HG03442 (cell line): ENCODE results near the gene VPS13D.
"Not testable (repeated sequence)": the region's sequence is repeated elsewhere in the genome, so short reads cannot be mapped to it uniquely, and the experiment has no call there.

Experiments used
- ATAC-seq: cut with Tn5 transposase; IDR thresholded peaks from one replicate; pipeline ENCODE4 v1.9.1; 2021; ENCODE audit warnings: mild to moderate bottlenecking, moderate library complexity; ENCODE audit not compliant: unreplicated experiment

VPS13D gene

DNA sequence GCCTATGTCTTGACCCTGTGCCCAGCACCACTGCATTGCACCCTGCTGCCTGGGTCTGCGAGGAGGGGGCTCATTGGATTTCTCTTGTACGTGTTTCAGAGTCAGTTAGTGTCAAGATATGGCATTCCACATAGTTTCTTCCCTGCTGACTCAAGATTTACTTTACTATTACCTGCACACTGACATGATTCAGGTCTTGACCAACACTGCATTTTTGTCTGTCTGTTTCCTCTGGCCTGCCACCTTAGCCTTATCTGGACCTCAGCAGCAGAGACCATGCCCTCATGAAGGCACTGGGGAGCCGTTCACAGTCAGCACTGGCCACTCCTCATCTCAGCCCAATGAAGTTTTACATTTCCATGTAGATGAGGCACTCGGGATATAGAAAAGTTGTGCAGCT lies 232.8 kb downstream of the VPS13D start:
- no peak for ATAC-seq

DNA sequence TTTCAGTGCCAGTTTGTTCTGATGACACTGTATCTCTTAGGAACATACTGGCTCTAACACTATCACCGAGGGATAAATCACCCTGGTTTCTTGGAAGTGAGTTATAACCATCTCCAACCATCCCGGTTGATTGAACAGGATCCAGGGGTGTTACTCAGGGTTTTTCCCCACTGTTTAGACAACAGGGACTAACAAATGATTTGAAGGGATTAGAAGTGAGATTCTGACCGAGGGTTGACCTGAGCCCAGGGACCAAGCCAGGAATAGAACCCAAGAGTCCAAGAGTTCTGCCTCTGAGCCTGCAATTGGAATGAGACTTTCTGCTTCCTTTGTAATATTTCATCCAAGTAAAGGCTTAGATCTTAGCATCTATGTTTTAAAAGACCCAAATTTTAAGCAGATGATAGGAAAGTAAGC lies 234.2 kb downstream of the VPS13D start:
- ATAC-seq, result no peak

- ATAC-seq, result no peak
These were observed 234.8 kb downstream of the VPS13D start for GRCh38 chr1:12464598-12465056.

DNA sequence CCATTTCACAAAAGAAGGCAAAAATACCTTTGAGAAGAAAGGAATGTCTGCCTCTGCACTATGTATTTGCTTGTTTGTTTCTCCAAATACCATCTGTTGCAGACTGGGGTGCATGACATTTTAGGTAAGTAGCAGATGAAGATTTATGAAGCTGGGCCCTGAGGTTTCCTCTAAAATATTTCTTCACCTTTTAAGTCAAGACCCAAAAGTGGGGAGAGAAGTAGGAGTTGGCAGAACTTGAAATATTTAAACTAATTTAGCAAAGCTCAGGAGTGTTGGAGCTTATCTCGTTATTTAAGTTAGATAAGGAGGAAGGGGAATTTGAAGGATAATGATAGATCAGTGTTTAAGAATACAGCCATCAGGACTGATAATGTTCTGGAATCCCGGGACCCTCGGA lies 235.3 kb downstream of the VPS13D start:
- no peak for ATAC-seq

GRCh38 chr1:12466816-12467215 lies 237.0 kb downstream of the VPS13D start:
- no peak for ATAC-seq

DNA sequence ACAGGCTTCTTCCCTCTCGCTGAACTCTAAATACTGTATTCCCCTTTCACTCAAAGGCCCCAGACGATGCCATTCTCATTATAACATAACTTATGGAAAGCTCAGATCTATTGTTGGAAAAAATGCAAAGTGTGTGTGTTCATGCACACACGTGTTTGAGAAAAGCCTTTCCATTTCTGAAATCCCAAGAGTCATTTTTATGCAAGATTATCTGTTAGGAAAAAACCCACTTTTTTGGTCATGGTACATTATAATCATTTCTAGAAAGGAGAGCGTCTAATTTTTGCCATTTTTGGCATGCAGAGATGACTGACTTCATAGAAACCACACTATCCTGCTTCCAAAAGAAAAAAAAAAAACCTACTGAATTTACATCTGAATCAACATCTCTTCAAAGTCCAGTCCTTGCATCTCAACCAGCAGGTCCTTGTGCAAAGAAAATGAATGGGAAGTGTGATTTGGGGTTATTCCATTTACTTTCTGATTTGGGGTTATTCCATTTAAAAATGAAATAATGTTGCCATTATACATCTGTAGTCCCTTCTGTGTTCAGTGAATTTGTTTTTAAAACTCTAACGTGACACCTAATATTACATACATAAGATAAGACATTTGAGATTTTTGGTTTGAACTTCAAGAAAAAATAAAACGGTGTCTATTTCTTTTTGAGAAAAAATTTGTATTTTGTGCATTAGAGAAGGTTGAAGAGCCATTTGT lies 237.9 kb downstream of the VPS13D start:
- no peak for ATAC-seq

DNA sequence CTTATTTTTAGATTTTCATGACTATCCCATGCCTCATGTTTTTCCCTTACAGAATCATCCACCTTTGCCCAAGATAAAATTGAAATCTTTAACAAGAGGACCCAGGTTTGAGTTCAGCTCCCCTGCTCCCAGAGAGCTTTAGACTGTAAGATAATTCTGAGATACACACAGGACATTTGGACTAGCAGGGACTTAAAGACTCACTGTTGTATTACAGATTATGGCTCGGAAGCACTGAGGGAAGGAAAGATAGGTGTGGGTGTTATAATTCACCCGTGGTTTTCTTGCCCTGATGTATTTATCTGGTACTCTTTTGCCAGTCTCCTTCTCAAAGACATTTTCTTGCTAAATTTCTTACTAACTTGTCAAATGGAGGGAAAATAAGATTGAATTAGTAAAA lies 238.5 kb downstream of the VPS13D start:
- no peak for ATAC-seq

DNA sequence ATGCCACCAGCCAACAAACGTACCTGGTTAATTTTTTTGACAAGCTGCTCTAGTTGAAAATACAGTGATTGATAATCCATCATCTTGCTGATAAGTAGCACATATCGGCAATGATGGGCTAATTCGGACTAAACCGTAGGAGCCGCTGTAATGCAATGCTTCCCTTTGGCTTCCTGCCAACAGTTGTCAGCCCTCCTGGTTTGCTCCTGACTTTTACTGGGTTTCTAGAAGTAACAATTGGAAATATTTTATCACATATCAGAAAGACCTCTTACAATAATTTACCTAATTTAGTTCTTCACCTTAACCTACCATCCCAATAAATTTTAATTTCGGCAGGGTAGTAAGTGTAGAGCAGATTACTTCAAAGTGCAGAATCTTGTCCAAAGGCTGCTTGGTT lies 239.7 kb downstream of the VPS13D start:
- ATAC-seq, result no peak

- no peak for ATAC-seq
These were observed 240.2 kb downstream of the VPS13D start for GRCh38 chr1:12469990-12470389.

- ATAC-seq, result not testable (repeated sequence)
These were observed 241.1 kb downstream of the VPS13D start for GRCh38 chr1:12470916-12471315.

- no peak for ATAC-seq
These were observed 242.4 kb downstream of the VPS13D start for GRCh38 chr1:12472156-12472797.

DNA sequence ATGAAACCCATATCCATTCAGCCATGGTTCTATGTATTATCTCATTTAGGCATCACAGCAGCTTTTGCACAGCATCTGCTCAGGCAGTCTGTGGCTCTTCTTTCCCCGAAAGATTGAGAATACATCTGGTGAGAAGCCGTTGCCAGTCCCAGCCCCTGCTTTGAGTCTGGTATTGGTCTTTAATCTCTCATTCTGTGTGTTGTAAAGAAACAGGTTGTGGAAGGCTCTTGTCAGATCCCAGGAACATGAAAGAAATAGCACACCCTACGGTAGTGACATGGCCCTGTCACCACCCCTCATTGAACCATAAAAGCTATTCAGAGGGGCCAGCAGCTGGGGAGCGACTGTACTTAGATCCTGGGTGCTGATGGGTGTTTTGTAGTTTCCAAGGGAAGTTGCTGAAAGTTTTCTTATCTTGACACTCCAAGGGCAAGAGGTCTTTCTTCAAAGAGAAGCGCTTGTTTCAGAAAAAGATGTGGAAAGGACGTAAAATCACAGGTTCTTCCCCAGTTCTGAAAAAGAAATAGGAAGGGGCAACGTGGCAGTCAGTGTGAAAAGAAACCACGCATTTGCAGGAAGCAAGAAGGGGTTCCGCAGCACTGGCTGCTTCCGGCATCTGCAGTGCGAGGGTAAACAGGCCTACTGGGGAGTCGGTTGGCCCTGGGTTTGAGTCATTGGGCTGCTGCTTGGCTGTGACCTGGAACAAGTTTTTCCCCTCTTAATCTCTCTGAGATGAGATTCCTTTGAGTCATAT lies 243.1 kb downstream of the VPS13D start:
- ATAC-seq, result no peak

GRCh38 chr1:12473596-12474362 lies 243.9 kb downstream of the VPS13D start:
- no peak for ATAC-seq

DNA sequence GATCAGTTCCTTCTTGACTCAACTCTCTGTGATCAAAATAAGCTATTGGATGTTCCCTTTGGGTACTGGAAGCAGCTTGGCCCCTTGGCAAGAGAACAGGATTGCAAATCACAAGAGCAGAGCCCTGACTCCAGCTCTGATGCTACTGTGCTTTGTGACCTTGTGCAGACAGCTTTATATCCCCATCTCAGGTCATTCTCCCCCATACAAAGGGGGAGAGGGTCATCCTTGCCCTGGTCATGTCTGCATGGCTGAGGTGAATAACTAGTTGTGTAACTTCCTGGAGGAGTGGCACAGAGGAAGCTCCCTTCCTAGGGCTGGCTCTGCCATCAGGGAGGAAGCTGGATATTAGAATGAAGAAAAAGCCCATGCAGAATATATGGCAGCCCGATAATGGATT lies 245.3 kb downstream of the VPS13D start:
- no peak for ATAC-seq

GRCh38 chr1:12475530-12475934 lies 245.7 kb downstream of the VPS13D start:
- no peak for ATAC-seq

DNA sequence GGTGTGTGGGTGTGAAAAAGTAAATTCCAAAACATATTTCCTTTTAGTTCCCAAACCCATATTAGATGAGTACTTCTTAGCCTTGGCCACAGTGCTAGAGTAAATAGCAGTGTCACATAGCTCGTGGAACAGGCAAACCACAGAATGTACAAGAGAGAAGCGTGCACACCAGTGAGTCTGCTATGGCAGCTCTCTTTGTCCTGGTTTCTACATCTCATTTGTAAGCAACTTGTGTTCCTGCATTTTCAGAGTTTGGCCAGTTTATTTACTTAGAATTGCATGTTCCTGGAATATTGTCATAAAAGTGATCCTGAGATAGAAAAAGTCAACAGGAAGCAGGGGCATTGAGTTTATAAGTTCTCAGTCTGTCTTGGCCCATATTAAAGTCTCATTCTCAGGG lies 246.1 kb downstream of the VPS13D start:
- ATAC-seq, result no peak

GRCh38 chr1:12477314-12477713 lies 247.5 kb downstream of the VPS13D start:
- ATAC-seq, result no peak

DNA sequence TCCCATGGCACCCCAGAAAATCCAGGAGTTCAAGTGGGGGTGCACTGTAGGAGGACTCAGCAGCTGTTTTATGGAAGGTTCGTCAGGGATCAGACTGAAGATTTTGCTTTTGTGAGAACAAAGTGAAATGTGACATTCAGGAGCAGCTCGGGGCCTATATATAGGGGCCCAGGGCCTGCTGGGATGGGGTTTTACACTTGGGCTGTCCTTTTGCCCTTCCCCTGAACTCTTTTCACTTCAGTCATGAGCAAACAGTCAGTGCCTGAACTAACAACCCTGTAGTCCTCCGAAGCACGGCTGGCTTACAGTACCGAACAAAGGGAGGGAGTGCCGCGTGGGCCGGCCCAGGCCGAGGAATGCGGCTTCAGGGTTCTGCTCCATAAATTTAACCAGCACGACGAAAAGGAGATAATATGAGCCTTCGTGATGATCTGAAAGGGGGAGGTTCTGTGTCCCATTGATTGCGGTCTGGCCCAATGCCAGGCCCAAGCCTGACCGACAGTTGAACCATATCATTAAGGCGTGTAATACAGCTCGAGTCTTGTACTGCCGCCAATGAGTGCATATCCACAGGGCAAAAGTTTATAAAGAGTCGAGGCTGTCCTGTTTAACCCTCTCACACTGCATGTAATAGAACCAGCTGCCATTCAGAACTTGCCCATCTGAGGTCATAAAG lies 248.2 kb downstream of the VPS13D start:
- no peak for ATAC-seq

- no peak for ATAC-seq
These were observed 248.8 kb downstream of the VPS13D start for GRCh38 chr1:12478612-12478985.

GRCh38 chr1:12479311-12479710 lies 249.5 kb downstream of the VPS13D start:
- no peak for ATAC-seq

- no peak for ATAC-seq
These were observed 250.2 kb downstream of the VPS13D start for GRCh38 chr1:12480041-12480440.
